Caco-2 (cell line): ENCODE data around the gene INHA. TPM values are rescaled to one million over a fixed set of nuclear protein-coding genes. Genes with fewer than 3 reads are reported as not detected.

Experiments
- BruUV-seq: library from RNA; stranded (reverse); fragments of 400-500 nt; replicated peaks from 2 replicates; lab custom pipeline; 2021; lab: Mats Ljungman, UMichigan
- CTCF ChIA-PET: fragments of 300-600 bp; sonication (Branson Sonifier 250); formaldehyde crosslinking; loops from one replicate; lab custom pipeline; 2022; ENCODE audit warnings: antibody characterized with exemption; lab: Charles Lee
- POLR2A ChIA-PET: fragments of 300-600 bp; sonication (Branson Sonifier 250); formaldehyde crosslinking; loops from one replicate; lab custom pipeline; 2022; ENCODE audit warnings: antibody characterized with exemption; lab: Charles Lee
- DNase-seq, 2 experiments: peaks; one replicate each; pipeline versions ENCODE4 v3.0.0 to v3.0.0-alpha.2; 2020 to 2022
- H3K27me3 ChIP-seq: replicated peaks from 2 replicates; pipeline ENCODE4 v1.6.0; 2011; ENCODE audit warnings: low read length; ENCODE audit not compliant: control insufficient read depth, insufficient read depth
- H3K36me3 ChIP-seq: 2 replicates; pipeline ENCODE4 v1.5.1; 2011; ENCODE audit warnings: low read length; ENCODE audit not compliant: control insufficient read depth, insufficient read depth
- H3K4me1 ChIP-seq: fragments of 250-450 bp; sonication (Bioruptor Pico); 2 replicates; pipeline ENCODE4 v1.5.1; 2020; ENCODE audit warnings: mild to moderate bottlenecking
- H3K4me3 ChIP-seq: 2 replicates; pipeline ENCODE4 v1.5.1; 2011; ENCODE audit warnings: low read depth, mild to moderate bottlenecking, control low read depth, low read length
- H3K9me3 ChIP-seq: fragments of 250-450 bp; sonication (Bioruptor Pico); 2 replicates; pipeline ENCODE4 v1.5.1; 2020; ENCODE audit warnings: mild to moderate bottlenecking, moderate library complexity
- H3K27ac Mint-ChIP-seq: one replicate; pipeline ENCODE4 v1.8.0; 2022; ENCODE audit warnings: mixed read lengths; ENCODE audit not compliant: unreplicated experiment
- H3K27me3 Mint-ChIP-seq: one replicate; pipeline ENCODE4 v1.8.0; 2022; ENCODE audit warnings: mixed read lengths; ENCODE audit not compliant: insufficient read depth, unreplicated experiment
- H3K36me3 Mint-ChIP-seq: one replicate; pipeline ENCODE4 v1.8.0; 2022; ENCODE audit warnings: mild to moderate bottlenecking, mixed read lengths; ENCODE audit not compliant: insufficient read depth, unreplicated experiment
- H3K4me1 Mint-ChIP-seq: one replicate; pipeline ENCODE4 v1.8.0; 2022; ENCODE audit warnings: low read depth, mixed read lengths; ENCODE audit not compliant: unreplicated experiment
- H3K4me3 Mint-ChIP-seq: one replicate; pipeline ENCODE4 v1.8.0; 2022; ENCODE audit warnings: mild to moderate bottlenecking, moderate library complexity, mixed read lengths; ENCODE audit not compliant: unreplicated experiment
- H3K9me3 Mint-ChIP-seq: one replicate; pipeline ENCODE4 v1.8.0; 2022; ENCODE audit warnings: mixed read lengths; ENCODE audit not compliant: unreplicated experiment
- CTCF ChIP-seq, 2 experiments: fragments of 200-600 bp in 1 of 2; IDR thresholded peaks; 1 replicate in 1 of 2; 2 replicates in 1 of 2; pipeline versions ENCODE4 v1.5.1 to v1.8.0; 2011 to 2022; ENCODE audit warnings: antibody characterized with exemption in 1 of 2, control low read depth in 1 of 2, inconsistent platforms in 1 of 2, low read depth in 1 of 2, low read length in 1 of 2, mild to moderate bottlenecking in 1 of 2, moderate library complexity in 1 of 2; ENCODE audit not compliant: insufficient read depth in 1 of 2, severe bottlenecking in 1 of 2, unreplicated experiment in 1 of 2
- intact Hi-C: fragments of 100-400 bp; cut with micrococcal nuclease; formaldehyde crosslinking; loops from one replicate; pipeline ENCODE4 v1.10.0; 2022; ENCODE audit not compliant: unreplicated experiment
- total RNA-seq: library from RNA; stranded (reverse); gene quantifications from 2 replicates; pipeline ENCODE4 v1.2.3, GENCODE V29; 2022

Gene INHA
- total RNA-seq, 1 experiment from 2014 or later = 1.5 TPM

- POLR2A ChIA-PET = no interaction called here
- CTCF ChIA-PET = interaction anchor here (1.6 kb wide), 1 partner anchor 24 kb away, joined by 7 read pairs; no protein-coding TSS in a partner anchor
These were observed 47.1 kb downstream of the INHA start for GRCh38 chr2:219619235-219619634.

GRCh38 chr2:219620546-219620945 lies 48.4 kb downstream of the INHA start:
- no peaks in the 10 kb centered on the region for H3K36me3 Mint-ChIP-seq
- BruUV-seq = no TSS peak
- intact Hi-C loops = no loop called here
- POLR2A ChIA-PET = interaction anchor here (0.6 kb wide), 1 partner anchor 52 kb away, joined by 4 read pairs; no protein-coding TSS in a partner anchor
- H3K4me1 ChIP-seq = no peaks in the 10 kb centered on the region
- no peaks in the 10 kb centered on the region for H3K27me3 ChIP-seq
- DNase-seq = no peak
- no peak overlapping the region for H3K27ac Mint-ChIP-seq
- H3K4me3 ChIP-seq = no peak overlapping the region
- no peaks in the 10 kb centered on the region for H3K36me3 ChIP-seq
- H3K4me1 Mint-ChIP-seq = no peaks in the 10 kb centered on the region
- H3K27me3 Mint-ChIP-seq = no peaks in the 10 kb centered on the region
- H3K4me3 Mint-ChIP-seq = no peak overlapping the region
- H3K9me3 Mint-ChIP-seq = no peaks in the 10 kb centered on the region
- H3K9me3 ChIP-seq = no peaks in the 10 kb centered on the region
- CTCF ChIA-PET = no interaction called here
- TF ChIP-seq CTCF (IDR thresholded peaks at IDR 0.05; ENCODE audit: insufficient read depth in 1 of 2, low read depth in 1 of 2, low read length in 1 of 2, severe bottlenecking in 1 of 2, unreplicated experiment in 1 of 2) = no peak

More at GRCh38 chr2:219619235-219619634, 47.1 kb downstream of the INHA start:
- Mint-ChIP-seq H3K36me3 (no peaks in the 10 kb centered on the region), H3K4me1 (no peaks in the 10 kb centered on the region), H3K4me3 (no peak overlapping the region), H3K27me3 (no peaks in the 10 kb centered on the region), H3K9me3 (no peaks in the 10 kb centered on the region), H3K27ac (no peak overlapping the region)
- Histone ChIP-seq H3K27me3 (no peaks in the 10 kb centered on the region), H3K4me3 (no peak overlapping the region), H3K9me3 (no peaks in the 10 kb centered on the region), H3K36me3 (no peaks in the 10 kb centered on the region), H3K4me1 (no peaks in the 10 kb centered on the region)
- peak in 1 of 2 experiments; percentile 24 for TF ChIP-seq CTCF (IDR thresholded peaks at IDR 0.05; ENCODE audit: insufficient read depth in 1 of 2, low read depth in 1 of 2, low read length in 1 of 2, severe bottlenecking in 1 of 2, unreplicated experiment in 1 of 2)
- no TSS peak for BruUV-seq
- no peak for DNase-seq
- intact Hi-C loops = loop anchor here (1.0 kb wide), 2 partner anchors 23 to 70 kb away; no protein-coding TSS in a partner anchor

- Histone ChIP-seq H3K27me3 (no peaks in the 10 kb centered on the region), H3K4me1 (no peaks in the 10 kb centered on the region), H3K36me3 (no peaks in the 10 kb centered on the region), H3K9me3 (no peaks in the 10 kb centered on the region), H3K4me3 (no peak overlapping the region)
- POLR2A ChIA-PET = no interaction called here
- intact Hi-C loops = no loop called here
- DNase-seq = no peak
- no peaks in the 10 kb centered on the region for H3K27me3 Mint-ChIP-seq
- no peaks in the 10 kb centered on the region for H3K9me3 Mint-ChIP-seq
- TF ChIP-seq CTCF (IDR thresholded peaks at IDR 0.05; ENCODE audit: insufficient read depth in 1 of 2, low read depth in 1 of 2, low read length in 1 of 2, severe bottlenecking in 1 of 2, unreplicated experiment in 1 of 2) = no peak
- H3K27ac Mint-ChIP-seq = no peak overlapping the region
- no TSS peak for BruUV-seq
- CTCF ChIA-PET = no interaction called here
- H3K4me3 Mint-ChIP-seq = no peak overlapping the region
- H3K36me3 Mint-ChIP-seq = no peaks in the 10 kb centered on the region
- H3K4me1 Mint-ChIP-seq = no peaks in the 10 kb centered on the region
These were observed 49.8 kb downstream of the INHA start for GRCh38 chr2:219621935-219622334.
